VCaP (cell line): ENCODE data around the gene EBF4.
"Not testable (repeated sequence)": the region's sequence is repeated elsewhere in the genome, so short reads cannot be mapped to it uniquely, and the experiment has no call there.

Source experiments
- H3K27ac ChIP-seq: fragments of 450-650 bp; 2 replicates; pipeline ENCODE4 v1.5.1; 2017
- TF ChIP-seq, protein P1 (sequence below): fragments of 450-650 bp; conservative IDR thresholded peaks from 2 replicates; pipeline ENCODE4 v1.5.1; 2017; ENCODE audit warnings: mild to moderate bottlenecking, moderate library complexity

Gene EBF4

GRCh38 chr20:2659547-2659946, 33.0 kb upstream of the EBF4 start:
- TF ChIP-seq, protein P1, sequence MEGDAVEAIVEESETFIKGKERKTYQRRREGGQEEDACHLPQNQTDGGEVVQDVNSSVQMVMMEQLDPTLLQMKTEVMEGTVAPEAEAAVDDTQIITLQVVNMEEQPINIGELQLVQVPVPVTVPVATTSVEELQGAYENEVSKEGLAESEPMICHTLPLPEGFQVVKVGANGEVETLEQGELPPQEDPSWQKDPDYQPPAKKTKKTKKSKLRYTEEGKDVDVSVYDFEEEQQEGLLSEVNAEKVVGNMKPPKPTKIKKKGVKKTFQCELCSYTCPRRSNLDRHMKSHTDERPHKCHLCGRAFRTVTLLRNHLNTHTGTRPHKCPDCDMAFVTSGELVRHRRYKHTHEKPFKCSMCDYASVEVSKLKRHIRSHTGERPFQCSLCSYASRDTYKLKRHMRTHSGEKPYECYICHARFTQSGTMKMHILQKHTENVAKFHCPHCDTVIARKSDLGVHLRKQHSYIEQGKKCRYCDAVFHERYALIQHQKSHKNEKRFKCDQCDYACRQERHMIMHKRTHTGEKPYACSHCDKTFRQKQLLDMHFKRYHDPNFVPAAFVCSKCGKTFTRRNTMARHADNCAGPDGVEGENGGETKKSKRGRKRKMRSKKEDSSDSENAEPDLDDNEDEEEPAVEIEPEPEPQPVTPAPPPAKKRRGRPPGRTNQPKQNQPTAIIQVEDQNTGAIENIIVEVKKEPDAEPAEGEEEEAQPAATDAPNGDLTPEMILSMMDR: no peak
- H3K27ac ChIP-seq: no peak overlapping the region

GRCh38 chr20:2663364-2663886, 29.2 kb upstream of the EBF4 start:
- TF ChIP-seq, protein P1: no peak
- H3K27ac ChIP-seq: peak overlapping the region; percentile 94

DNA sequence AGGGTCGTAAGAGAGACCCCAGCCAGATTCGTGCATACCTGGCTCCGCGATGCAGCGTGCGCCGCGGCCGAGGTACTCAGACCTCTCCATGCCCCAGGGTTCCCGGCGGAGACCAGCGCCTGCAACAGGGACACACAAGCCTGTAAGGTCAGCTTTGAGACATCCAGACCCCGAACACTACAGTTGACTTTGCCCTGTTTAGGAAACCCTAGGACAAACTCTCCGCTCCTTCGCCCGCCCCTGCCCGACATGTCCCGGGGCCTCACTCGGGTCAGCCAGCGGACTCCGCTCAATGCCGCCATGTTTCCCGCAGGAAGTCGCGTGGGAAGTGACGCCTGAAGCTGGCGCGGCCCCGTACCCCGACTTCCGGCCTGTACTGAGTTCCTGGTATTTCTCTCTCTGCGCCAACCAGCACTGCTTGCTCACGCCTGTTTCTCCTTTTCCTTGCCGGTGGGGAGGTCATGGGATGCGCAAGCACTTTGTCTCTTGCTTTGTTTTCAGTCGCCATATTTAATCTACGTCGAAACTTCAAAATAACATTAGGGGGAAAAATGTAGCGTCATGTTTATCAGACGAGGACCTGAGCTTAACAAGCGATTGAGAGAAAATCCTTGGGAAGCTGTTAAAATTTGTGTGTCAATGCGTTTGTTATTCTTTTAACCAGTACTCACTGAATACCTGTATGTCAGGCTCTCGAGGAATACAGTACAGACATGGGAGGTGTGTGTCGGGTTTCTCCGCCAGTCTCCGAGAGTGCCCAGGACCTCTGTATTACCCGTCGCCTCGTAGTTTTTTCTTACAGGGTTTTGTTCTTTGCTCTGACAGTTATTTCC, 28.5 kb upstream of the EBF4 start, which contains the start of gene IDH3B:
Gene IDH3B (minus strand): TSS at position 330 of the 833 bp plus-strand sequence. CDS start 28 bp downstream, at position 302.
- H3K27ac ChIP-seq: peak within 1 kb of the TSS; percentile 94

DNA sequence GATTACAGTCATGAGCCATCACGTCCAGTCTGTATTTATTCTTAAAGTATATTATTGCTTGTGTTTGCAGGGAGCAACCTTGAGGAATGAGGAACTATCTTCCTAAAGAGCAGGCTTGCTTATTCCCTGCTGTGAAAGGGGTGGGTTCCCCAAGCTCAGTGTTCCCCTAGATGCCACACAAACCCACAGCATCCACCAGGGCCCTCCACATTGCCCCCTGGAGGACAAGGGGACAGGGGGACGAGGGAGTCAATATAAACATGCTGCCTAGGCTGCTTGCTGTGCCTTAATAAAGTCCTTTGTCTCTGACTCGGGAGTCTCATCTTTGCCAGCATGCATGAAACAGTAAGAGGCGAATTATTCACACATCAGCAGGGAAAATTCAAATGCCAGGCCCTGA, 20.6 kb upstream of the EBF4 start:
- H3K27ac ChIP-seq: no peak overlapping the region
- TF ChIP-seq, protein P1: no peak; the same call in 1 of the 2 replicates

More for the DNA sequence above, 28.5 kb upstream of the EBF4 start, which contains the start of gene IDH3B:
- TF ChIP-seq, protein P1: no peak

GRCh38 chr20:2672446-2672845, 20.1 kb upstream of the EBF4 start:
- TF ChIP-seq, protein P1: no peak
- H3K27ac ChIP-seq: no peak overlapping the region

GRCh38 chr20:2673453-2673852, 19.1 kb upstream of the EBF4 start:
- H3K27ac ChIP-seq: no peak overlapping the region
- TF ChIP-seq, protein P1: no peak

DNA sequence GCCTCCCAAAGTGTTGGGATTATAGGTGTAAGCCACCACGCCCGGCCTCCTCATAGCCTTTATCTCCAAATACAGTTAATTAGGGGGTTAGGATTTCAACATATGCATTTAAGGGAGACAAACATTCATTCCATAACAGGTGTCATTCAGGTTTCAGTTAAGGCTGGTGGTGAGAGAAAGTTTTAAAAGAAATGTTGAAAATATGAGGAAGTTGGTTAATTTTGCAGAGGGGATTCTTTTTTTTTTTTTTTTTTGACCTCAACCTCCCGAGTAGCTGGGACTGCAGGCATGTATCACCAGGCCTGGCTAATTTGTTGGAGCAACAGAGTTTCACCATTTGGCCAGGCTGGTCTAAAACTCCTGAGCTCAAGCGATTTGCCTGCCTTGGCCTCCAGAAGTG, 12.5 kb upstream of the EBF4 start:
- H3K27ac ChIP-seq: no peak overlapping the region
- TF ChIP-seq, protein P1: no peak

- H3K27ac ChIP-seq: not testable (repeated sequence)
These were observed 10.5 kb upstream of the EBF4 start for GRCh38 chr20:2682040-2682439.

DNA sequence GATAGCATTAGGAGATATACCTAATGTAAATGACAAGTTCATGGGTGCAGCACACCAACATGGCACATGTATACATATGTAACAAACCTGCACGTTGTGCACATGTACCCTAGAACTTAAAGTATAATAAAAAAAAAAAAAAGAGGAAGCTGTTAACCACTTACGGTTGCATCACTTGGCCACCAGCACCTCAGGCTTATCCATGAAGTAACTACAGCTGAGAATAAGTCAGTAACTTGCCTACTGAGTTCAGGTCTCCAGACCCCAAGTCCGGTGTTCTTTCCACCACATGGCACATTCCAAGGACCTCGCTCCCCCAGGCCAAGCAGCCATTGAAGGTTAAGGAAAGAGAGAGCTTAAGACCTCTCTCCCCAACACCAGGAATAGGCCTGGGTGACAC, 7.8 kb upstream of the EBF4 start:
- H3K27ac ChIP-seq: not testable (repeated sequence)
